ENCODE measurements around the gene GOLGA6L1.
"Not testable (repeated sequence)": the region's sequence is repeated elsewhere in the genome, so short reads cannot be mapped to it uniquely, and the experiment has no call there.

GRCh38 chr15:23180547-23180927 lies 43.9 kb upstream of the GOLGA6L1 start:
- TF ChIP-seq CTCF (IDR thresholded peaks at IDR 0.05); POLR2AphosphoS5 (IDR thresholded peaks at IDR 0.05; ENCODE audit: low read depth, low read length); SIN3A (IDR thresholded peaks at IDR 0.05; ENCODE audit: borderline replicate concordance, insufficient read depth, low read depth, low read length); REST (IDR thresholded peaks at IDR 0.05; ENCODE audit: insufficient read depth in 1 of 2, low read depth in 2 of 2, low read length in 1 of 2); TCF7L2 (IDR thresholded peaks at IDR 0.05; ENCODE audit: low read depth, low read length): not testable (repeated sequence)
